ENCODE measurements around the gene KCNQ5.

KCNQ5 gene

GRCh38 chr6:72702421-72702820 lies 80.6 kb downstream of the KCNQ5 start (continued):
- TF ChIP-seq, protein P1, sequence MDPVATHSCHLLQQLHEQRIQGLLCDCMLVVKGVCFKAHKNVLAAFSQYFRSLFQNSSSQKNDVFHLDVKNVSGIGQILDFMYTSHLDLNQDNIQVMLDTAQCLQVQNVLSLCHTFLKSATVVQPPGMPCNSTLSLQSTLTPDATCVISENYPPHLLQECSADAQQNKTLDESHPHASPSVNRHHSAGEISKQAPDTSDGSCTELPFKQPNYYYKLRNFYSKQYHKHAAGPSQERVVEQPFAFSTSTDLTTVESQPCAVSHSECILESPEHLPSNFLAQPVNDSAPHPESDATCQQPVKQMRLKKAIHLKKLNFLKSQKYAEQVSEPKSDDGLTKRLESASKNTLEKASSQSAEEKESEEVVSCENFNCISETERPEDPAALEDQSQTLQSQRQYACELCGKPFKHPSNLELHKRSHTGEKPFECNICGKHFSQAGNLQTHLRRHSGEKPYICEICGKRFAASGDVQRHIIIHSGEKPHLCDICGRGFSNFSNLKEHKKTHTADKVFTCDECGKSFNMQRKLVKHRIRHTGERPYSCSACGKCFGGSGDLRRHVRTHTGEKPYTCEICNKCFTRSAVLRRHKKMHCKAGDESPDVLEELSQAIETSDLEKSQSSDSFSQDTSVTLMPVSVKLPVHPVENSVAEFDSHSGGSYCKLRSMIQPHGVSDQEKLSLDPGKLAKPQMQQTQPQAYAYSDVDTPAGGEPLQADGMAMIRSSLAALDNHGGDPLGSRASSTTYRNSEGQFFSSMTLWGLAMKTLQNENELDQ (tag by site-specific recombination; IDR thresholded peaks at IDR 0.05; ENCODE audit: low read depth): no peak
- no peak for TF ChIP-seq GLIS1 (tag by site-specific recombination; IDR thresholded peaks at IDR 0.05)

DNA sequence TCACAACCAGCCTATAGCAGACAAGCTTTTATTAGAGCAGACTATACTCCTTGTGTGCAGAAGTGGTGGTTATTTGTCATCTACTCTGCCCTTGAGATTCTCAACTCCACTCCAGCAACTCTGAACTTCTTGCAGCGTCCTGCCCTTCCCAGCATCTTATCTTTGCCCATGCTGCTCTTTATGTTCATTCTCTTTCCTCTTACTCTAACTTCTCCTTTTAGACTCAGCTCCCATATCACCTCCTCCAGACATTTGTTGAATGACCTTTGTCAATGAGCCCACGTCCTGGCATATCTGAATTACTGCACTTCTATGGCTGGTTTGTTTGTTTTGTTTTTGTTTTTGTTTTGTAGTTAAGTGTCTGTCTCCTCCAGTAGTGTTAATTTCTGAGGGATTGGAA lies 81.2 kb downstream of the KCNQ5 start:
- H3K4me1 ChIP-seq (ENCODE audit: control insufficient read depth, insufficient read depth, low read length): no peaks in the 10 kb centered on the region
- no peak for TF ChIP-seq INSM2 (tag by site-specific recombination; IDR thresholded peaks at IDR 0.05)
- no peak for TF ChIP-seq ZNF792 (tag by site-specific recombination; IDR thresholded peaks at IDR 0.05)
- TF ChIP-seq ZNF768 (tag by site-specific recombination; IDR thresholded peaks at IDR 0.05): no peak
- no peak for TF ChIP-seq ZNF530 (tag by site-specific recombination; IDR thresholded peaks at IDR 0.05; ENCODE audit: low read depth)
- TF ChIP-seq ZNF354C (tag by site-specific recombination; IDR thresholded peaks at IDR 0.05; ENCODE audit: borderline replicate concordance, low read depth): no peak
- no peak for TF ChIP-seq ZNF518A (tag by site-specific recombination; conservative IDR thresholded peaks at IDR 0.05; ENCODE audit: low read depth)
- no peak for TF ChIP-seq ZNF791 (tag by site-specific recombination; IDR thresholded peaks at IDR 0.05)
- TF ChIP-seq ZNF23 (tag by site-specific recombination; IDR thresholded peaks at IDR 0.05; ENCODE audit: borderline replicate concordance): no peak
- no peaks in the 10 kb centered on the region for H3K9me3 ChIP-seq (ENCODE audit: control insufficient read depth, insufficient read depth, low read depth, low read length)
- no peaks in the 10 kb centered on the region for H3K36me3 ChIP-seq (ENCODE audit: control insufficient read depth in 2 of 2, insufficient read depth in 1 of 2, low read length in 2 of 2)
- no peak overlapping the region for H3K27ac ChIP-seq (ENCODE audit: extremely low read depth, low read depth, low read length)
- ChIA-PET CTCF (interaction anchor here (1.4 kb wide), 1 partner anchor 8 kb away, joined by 4 read pairs; no protein-coding TSS in a partner anchor), POLR2A (no interaction called here)
- H3K4me3 ChIP-seq (ENCODE audit: low read depth, low read length): no peak overlapping the region

DNA sequence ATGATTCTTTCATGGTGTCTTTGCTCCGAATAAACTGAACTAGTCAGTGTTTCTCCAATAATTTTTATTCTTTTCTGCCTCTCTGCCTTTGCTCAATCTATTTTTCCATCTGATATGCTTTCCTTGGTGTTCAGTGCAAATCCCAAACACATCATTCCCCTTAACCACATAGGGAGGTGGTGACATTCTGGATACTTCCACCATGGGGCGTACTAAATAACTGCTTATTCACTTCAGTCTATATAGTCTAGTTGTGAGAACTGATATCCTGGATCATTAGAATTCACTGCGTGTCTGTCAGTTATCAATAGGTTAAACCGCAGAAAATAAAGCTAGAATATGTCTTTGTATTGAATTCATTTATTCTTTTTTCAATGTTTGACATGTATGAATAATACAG lies 83.1 kb downstream of the KCNQ5 start:
- Histone ChIP-seq H3K4me3 (ENCODE audit: low read depth, low read length) (no peak overlapping the region), H3K4me1 (ENCODE audit: control insufficient read depth, insufficient read depth, low read length) (no peaks in the 10 kb centered on the region), H3K9me3 (ENCODE audit: control insufficient read depth, insufficient read depth, low read depth, low read length) (no peaks in the 10 kb centered on the region), H3K36me3 (ENCODE audit: control insufficient read depth in 2 of 2, insufficient read depth in 1 of 2, low read length in 2 of 2) (no peaks in the 10 kb centered on the region), H3K27ac (ENCODE audit: extremely low read depth, low read depth, low read length) (no peak overlapping the region)
- POLR2A ChIA-PET: no interaction called here
- TF ChIP-seq, protein P2, sequence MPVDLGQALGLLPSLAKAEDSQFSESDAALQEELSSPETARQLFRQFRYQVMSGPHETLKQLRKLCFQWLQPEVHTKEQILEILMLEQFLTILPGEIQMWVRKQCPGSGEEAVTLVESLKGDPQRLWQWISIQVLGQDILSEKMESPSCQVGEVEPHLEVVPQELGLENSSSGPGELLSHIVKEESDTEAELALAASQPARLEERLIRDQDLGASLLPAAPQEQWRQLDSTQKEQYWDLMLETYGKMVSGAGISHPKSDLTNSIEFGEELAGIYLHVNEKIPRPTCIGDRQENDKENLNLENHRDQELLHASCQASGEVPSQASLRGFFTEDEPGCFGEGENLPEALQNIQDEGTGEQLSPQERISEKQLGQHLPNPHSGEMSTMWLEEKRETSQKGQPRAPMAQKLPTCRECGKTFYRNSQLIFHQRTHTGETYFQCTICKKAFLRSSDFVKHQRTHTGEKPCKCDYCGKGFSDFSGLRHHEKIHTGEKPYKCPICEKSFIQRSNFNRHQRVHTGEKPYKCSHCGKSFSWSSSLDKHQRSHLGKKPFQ (tag by site-specific recombination; IDR thresholded peaks at IDR 0.05): no peak
- TF ChIP-seq ZBTB48 (tag by site-specific recombination; IDR thresholded peaks at IDR 0.05) (no peak), ZNF660 (tag by site-specific recombination; IDR thresholded peaks at IDR 0.05) (no peak), ZNF24 (tag by site-specific recombination; IDR thresholded peaks at IDR 0.05) (no peak), ZNF449 (tag by site-specific recombination; IDR thresholded peaks at IDR 0.05) (no peak), IKZF3 (tag by site-specific recombination; IDR thresholded peaks at IDR 0.05) (no peak)
- CTCF ChIA-PET: interaction anchor here (0.6 to 0.8 kb wide), 2 partner anchors 11 to 140 kb away, joined by 3 read pairs; no protein-coding TSS in a partner anchor

All from HEK293 (cell line).